Measurements from ENCODE around the gene PEX11B.

DNA sequence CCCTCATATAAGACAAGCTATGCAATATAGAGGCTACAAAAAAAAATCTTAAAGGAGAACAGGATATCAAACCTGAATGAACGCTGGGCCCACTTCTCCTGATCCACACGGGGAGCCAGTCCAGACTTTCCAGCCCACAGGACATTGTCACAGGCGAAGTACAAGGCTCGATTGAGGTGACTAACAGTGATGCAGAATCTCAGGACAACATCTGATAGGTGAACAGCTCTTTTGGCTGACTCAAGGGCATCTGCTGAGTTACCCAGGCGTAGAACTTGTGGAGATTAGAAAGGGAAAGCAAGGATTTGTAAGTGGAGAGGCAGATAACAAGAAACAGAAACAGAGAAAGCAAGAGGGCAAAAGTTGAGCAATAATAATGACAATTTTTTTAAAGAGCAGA, 1.8 kb downstream of the PEX11B start:
- TF ChIP-seq POLR2A (IDR thresholded peaks at IDR 0.05; ENCODE audit: low read depth, low read length) (no peak), MXI1 (IDR thresholded peaks at IDR 0.05; ENCODE audit: borderline replicate concordance, low read depth, low read length) (no peak), SMC3 (IDR thresholded peaks at IDR 0.05; ENCODE audit: low read depth, low read length) (no peak), MAZ (IDR thresholded peaks at IDR 0.05; ENCODE audit: borderline replicate concordance, low read depth, low read length) (no peak), NFE2L2 (IDR thresholded peaks at IDR 0.05; ENCODE audit: low read depth, low read length) (no peak), CEBPB (IDR thresholded peaks at IDR 0.05; ENCODE audit: low read depth, low read length) (0 out of 2 replicates have a peak, but pooled peaks have one; percentile 16), USF2 (IDR thresholded peaks at IDR 0.05; ENCODE audit: low read depth, low read length) (no peak), RCOR1 (IDR thresholded peaks at IDR 0.05; ENCODE audit: insufficient replicate concordance, low read length) (no peak), RFX5 (IDR thresholded peaks at IDR 0.05; ENCODE audit: low read depth, low read length) (no peak), BHLHE40 (IDR thresholded peaks at IDR 0.05; ENCODE audit: low read depth, low read length) (no peak)
- TF ChIP-seq, protein P1, sequence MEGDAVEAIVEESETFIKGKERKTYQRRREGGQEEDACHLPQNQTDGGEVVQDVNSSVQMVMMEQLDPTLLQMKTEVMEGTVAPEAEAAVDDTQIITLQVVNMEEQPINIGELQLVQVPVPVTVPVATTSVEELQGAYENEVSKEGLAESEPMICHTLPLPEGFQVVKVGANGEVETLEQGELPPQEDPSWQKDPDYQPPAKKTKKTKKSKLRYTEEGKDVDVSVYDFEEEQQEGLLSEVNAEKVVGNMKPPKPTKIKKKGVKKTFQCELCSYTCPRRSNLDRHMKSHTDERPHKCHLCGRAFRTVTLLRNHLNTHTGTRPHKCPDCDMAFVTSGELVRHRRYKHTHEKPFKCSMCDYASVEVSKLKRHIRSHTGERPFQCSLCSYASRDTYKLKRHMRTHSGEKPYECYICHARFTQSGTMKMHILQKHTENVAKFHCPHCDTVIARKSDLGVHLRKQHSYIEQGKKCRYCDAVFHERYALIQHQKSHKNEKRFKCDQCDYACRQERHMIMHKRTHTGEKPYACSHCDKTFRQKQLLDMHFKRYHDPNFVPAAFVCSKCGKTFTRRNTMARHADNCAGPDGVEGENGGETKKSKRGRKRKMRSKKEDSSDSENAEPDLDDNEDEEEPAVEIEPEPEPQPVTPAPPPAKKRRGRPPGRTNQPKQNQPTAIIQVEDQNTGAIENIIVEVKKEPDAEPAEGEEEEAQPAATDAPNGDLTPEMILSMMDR (conservative IDR thresholded peaks at IDR 0.05; ENCODE audit: low read depth, low read length): no peak

Data from IMR-90 (cell line).